Naive thymus-derived CD4-positive, alpha-beta T cell (primary cell): Measurements from ENCODE around the gene BATF3. TPM values are rescaled to one million over a fixed set of nuclear protein-coding genes. Genes with fewer than 3 reads are reported as not detected.
A peak's percentile ranks its signal among the peaks of the same experiment; 100 is the strongest.
"Not testable (repeated sequence)": the region's sequence is repeated elsewhere in the genome, so short reads cannot be mapped to it uniquely, and the experiment has no call there.

Source experiments
- ATAC-seq: fragments of 150-1000 bp; cut with Tn5 transposase; 2 replicates; pipeline ENCODE4 v1.10.0; 2021; ENCODE audit warnings: mild to moderate bottlenecking, moderate library complexity
- CTCF ChIA-PET: fragments of 350-600 bp; sonication (Branson Sonifier 250); formaldehyde crosslinking; loops from one replicate; lab custom pipeline; 2021; ENCODE audit warnings: antibody characterized with exemption; lab: Charles Lee
- POLR2A ChIA-PET: fragments of 350-600 bp; sonication (Branson Sonifier 250); formaldehyde crosslinking; loops from one replicate; lab custom pipeline; 2021; ENCODE audit warnings: antibody characterized with exemption, inconsistent platforms; lab: Charles Lee
- DNase-seq, 9 donors: peaks; one replicate each; pipeline versions ENCODE4 v3.0.0 to v3.0.0-alpha.2; 2020 to 2022; ENCODE audit warnings: mixed read lengths in 1 of 9
- H3K27ac ChIP-seq: one replicate; pipeline ENCODE4 v1.7.0; 2013; ENCODE audit warnings: mild to moderate bottlenecking, low read depth, low read length, moderate library complexity
- H3K27me3 ChIP-seq, 2 donors: one replicate each; pipeline ENCODE4 v1.7.0; 2013; ENCODE audit warnings: low read length in 2 of 2, mild to moderate bottlenecking in 2 of 2, moderate library complexity in 2 of 2; ENCODE audit not compliant: control insufficient read depth in 2 of 2, insufficient read depth in 2 of 2
- H3K36me3 ChIP-seq, 3 experiments: 1 replicate in 2 of 3; 2 replicates in 1 of 3; pipeline ENCODE4 v1.7.0; 2013; ENCODE audit warnings: low read length in 3 of 3, mild to moderate bottlenecking in 3 of 3, moderate library complexity in 1 of 3; ENCODE audit not compliant: insufficient read depth in 3 of 3, control insufficient read depth in 2 of 3
- H3K4me1 ChIP-seq, 2 donors: one replicate each; pipeline ENCODE4 v1.7.0; 2013; ENCODE audit warnings: low read length in 2 of 2, mild to moderate bottlenecking in 2 of 2, moderate library complexity in 1 of 2; ENCODE audit not compliant: control insufficient read depth in 2 of 2, insufficient read depth in 2 of 2
- H3K4me3 ChIP-seq: 2 replicates; pipeline ENCODE4 v1.7.0; 2013; ENCODE audit warnings: mild to moderate bottlenecking, low read length
- H3K9me3 ChIP-seq, 3 experiments: 1 replicate in 2 of 3; 2 replicates in 1 of 3; pipeline ENCODE4 v1.7.0; 2013; ENCODE audit warnings: low read length in 3 of 3; ENCODE audit not compliant: control insufficient read depth in 2 of 3
- H3K27ac Mint-ChIP-seq, 9 donors: one replicate each; pipeline ENCODE4 v1.8.0; 2020 to 2022; ENCODE audit warnings: mixed read lengths in 9 of 9, mild to moderate bottlenecking in 8 of 9, moderate library complexity in 5 of 9, inconsistent platforms in 2 of 9
- H3K27me3 Mint-ChIP-seq, 5 donors: one replicate each; pipeline ENCODE4 v1.8.0; 2021 to 2022; ENCODE audit warnings: mixed read lengths in 5 of 5, mild to moderate bottlenecking in 1 of 5
- H3K36me3 Mint-ChIP-seq, 5 donors: one replicate each; pipeline ENCODE4 v1.8.0; 2020 to 2022; ENCODE audit warnings: mixed read lengths in 5 of 5, mild to moderate bottlenecking in 3 of 5, inconsistent platforms in 1 of 5
- H3K4me1 Mint-ChIP-seq, 7 donors: one replicate each; pipeline ENCODE4 v1.8.0; 2020 to 2022; ENCODE audit warnings: mixed read lengths in 7 of 7, mild to moderate bottlenecking in 3 of 7, inconsistent platforms in 1 of 7
- H3K4me3 Mint-ChIP-seq, 10 donors: one replicate each; pipeline ENCODE4 v1.8.0; 2020 to 2022; ENCODE audit warnings: mild to moderate bottlenecking in 10 of 10, mixed read lengths in 10 of 10, moderate library complexity in 6 of 10, inconsistent platforms in 2 of 10
- H3K9me3 Mint-ChIP-seq, 11 donors: one replicate each; pipeline ENCODE4 v1.8.0; 2020 to 2022; ENCODE audit warnings: mixed read lengths in 11 of 11, mild to moderate bottlenecking in 4 of 11, inconsistent platforms in 1 of 11, moderate library complexity in 1 of 11
- intact Hi-C, 2 donors: fragments of 100-400 bp; cut with micrococcal nuclease; formaldehyde crosslinking; loops; one replicate each; pipeline ENCODE4 v1.15.1; 2023
- polyA plus RNA-seq, 2 donors: library from polyadenylated mRNA; unstranded; fragments of 300-500 nt; fragmentation: Illumina TruSeq; gene quantifications; one replicate each; pipeline ENCODE4 v1.2.3, GENCODE V29; 2021
- total RNA-seq, 6 experiments: library from RNA in 5 of 6; stranded (reverse) in 5 of 6; gene quantifications; 1 replicate in 5 of 6; 2 replicates in 1 of 6; pipeline ENCODE4 v1.2.3 and lab custom pipeline; 2021 to 2026

The BATF3 gene
- total and polyA plus RNA-seq, 7 experiments from 2014 or later, result 0.27 to 40.2 (median 1.1) TPM

DNA sequence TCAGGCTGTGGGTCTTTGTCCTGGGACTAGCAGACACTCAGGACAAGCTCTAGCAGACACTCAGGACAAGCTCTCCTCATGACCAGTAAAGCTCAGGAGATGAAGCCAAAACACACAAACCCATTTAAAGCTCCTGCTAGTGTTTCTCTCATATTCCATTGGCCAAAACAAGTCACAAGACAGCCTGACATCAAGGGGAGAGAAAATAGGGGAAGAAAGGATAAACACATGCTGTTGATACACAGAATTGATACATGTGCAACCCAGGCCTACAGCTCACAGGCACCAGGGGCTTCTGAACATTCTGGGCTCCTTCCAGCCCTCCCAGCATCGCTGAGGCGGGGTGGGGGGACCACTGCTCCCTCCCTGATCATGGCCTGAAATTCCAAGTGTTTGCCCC is 55.8 kb downstream of the BATF3 start:
- ChIA-PET POLR2A (no interaction called here), CTCF (no interaction called here)
- Histone ChIP-seq H3K4me3 (no peak overlapping the region), H3K36me3 (no peaks in the 10 kb centered on the region), H3K4me1 (no peaks in the 10 kb centered on the region), H3K9me3 (no peaks in the 10 kb centered on the region), H3K27ac (no peak overlapping the region), H3K27me3 (no peaks in the 10 kb centered on the region)
- peaks cover 0 to 10% (median under 1%) of the 10 kb centered on the region in 11 donors for H3K9me3 Mint-ChIP-seq
- H3K27ac Mint-ChIP-seq, result no peak overlapping the region
- no peak for ATAC-seq
- H3K4me3 Mint-ChIP-seq, result no peak overlapping the region
- H3K27me3 Mint-ChIP-seq, result peaks cover 0 to 44% (median 14%) of the 10 kb centered on the region in 5 donors
- H3K36me3 Mint-ChIP-seq, result peaks cover 0 to 6% (median 0%) of the 10 kb centered on the region in 5 donors
- peaks cover 0 to 1% (median 0%) of the 10 kb centered on the region in 7 donors for H3K4me1 Mint-ChIP-seq
- no peak for DNase-seq
- intact Hi-C loops, result no loop called here

DNA sequence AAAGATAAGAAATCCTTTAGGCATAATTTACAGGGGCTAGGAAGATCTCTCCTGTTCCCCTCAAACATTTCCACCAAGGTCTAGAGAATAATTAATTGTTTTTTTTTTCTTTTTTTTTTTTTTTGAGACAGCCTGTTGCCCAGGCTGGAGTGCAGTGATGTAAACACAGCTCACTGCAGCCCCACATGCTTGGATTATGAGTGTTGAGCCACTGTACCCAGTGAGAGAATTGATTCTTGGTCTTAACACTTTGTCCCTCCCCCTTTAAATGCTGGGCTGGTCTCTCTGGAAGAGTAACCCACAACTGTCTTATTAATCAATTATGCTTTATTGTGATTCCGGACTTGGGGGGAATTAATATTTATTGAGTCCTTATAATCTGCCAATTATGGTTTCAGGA is 57.7 kb downstream of the BATF3 start:
- Mint-ChIP-seq H3K9me3 (peaks cover 0 to 10% (median 1%) of the 10 kb centered on the region in 11 donors), H3K36me3 (peaks cover 0 to 6% (median 0%) of the 10 kb centered on the region in 5 donors)

DNA sequence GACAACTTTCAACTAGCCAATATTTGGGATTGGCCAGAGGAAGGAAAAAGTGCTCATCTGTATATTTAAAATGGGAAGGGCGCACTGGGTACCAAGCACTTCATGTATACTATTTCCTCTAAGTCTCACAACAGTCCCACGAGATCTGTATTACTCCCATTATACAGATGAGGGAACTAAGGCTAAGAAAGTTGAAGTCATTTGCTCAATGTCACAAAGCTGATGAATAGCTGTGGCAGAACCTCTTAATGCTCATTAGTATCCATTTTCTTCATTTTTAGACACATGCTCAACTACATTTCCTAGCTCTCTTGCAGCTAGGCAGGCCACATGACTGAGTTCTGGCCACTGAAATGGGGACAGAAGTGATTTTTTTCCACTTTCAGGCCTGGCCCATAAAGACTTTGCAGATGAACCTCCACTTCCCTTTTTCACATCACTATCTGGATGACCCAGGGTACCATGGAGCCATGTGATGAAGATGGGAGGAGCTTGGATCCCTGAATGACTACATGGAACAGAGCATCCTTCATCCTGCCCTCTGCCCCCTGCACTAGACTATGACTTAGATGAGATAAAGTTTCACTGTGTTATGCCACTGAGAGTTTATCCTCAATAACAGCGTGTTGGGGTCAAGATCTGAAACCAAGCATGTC is 59.3 kb downstream of the BATF3 start:
- no peak overlapping the region for H3K4me3 ChIP-seq
- intact Hi-C loops, result no loop called here
- Mint-ChIP-seq H3K9me3 (peaks cover 0 to 10% (median 1%) of the 10 kb centered on the region in 11 donors), H3K4me3 (no peak overlapping the region), H3K27me3 (peaks cover 0 to 33% (median 16%) of the 10 kb centered on the region in 5 donors), H3K27ac (no peak overlapping the region), H3K36me3 (peaks cover 0 to 6% (median 0%) of the 10 kb centered on the region in 5 donors), H3K4me1 (peaks cover 14 to 33% (median 24%) of the 10 kb centered on the region in 7 donors)
- POLR2A ChIA-PET, result no interaction called here
- H3K27me3 ChIP-seq, result no peaks in the 10 kb centered on the region
- ATAC-seq (no peak), DNase-seq (no peak)
- no peaks in the 10 kb centered on the region for H3K36me3 ChIP-seq
- H3K9me3 ChIP-seq, result no peaks in the 10 kb centered on the region
- no peak overlapping the region for H3K27ac ChIP-seq
- CTCF ChIA-PET, result interaction anchor here (1.6 kb wide), 1 partner anchor 25 kb away, joined by 3 read pairs; no protein-coding TSS in a partner anchor
- peaks cover 10 to 19% of the 10 kb centered on the region in 2 donors for H3K4me1 ChIP-seq

More for the DNA sequence above, 57.7 kb downstream of the BATF3 start:
- Mint-ChIP-seq H3K27me3 (peaks cover 0 to 39% (median 16%) of the 10 kb centered on the region in 5 donors), H3K4me1 (peaks cover 8 to 17% (median 9%) of the 10 kb centered on the region in 7 donors), H3K4me3 (no peak overlapping the region), H3K27ac (no peak overlapping the region)
- H3K4me1 ChIP-seq, result peaks cover 3 to 4% of the 10 kb centered on the region in 2 donors
- H3K9me3 ChIP-seq, result no peaks in the 10 kb centered on the region
- H3K27ac ChIP-seq, result no peak overlapping the region
- DNase-seq (no peak), ATAC-seq (no peak)
- POLR2A ChIA-PET, result no interaction called here
- intact Hi-C loops, result no loop called here
- CTCF ChIA-PET, result interaction anchor here (0.6 kb wide), 1 partner anchor 165 kb away, joined by 3 read pairs; no protein-coding TSS in a partner anchor
- no peaks in the 10 kb centered on the region for H3K27me3 ChIP-seq
- H3K36me3 ChIP-seq, result no peaks in the 10 kb centered on the region
- no peak overlapping the region for H3K4me3 ChIP-seq

DNA sequence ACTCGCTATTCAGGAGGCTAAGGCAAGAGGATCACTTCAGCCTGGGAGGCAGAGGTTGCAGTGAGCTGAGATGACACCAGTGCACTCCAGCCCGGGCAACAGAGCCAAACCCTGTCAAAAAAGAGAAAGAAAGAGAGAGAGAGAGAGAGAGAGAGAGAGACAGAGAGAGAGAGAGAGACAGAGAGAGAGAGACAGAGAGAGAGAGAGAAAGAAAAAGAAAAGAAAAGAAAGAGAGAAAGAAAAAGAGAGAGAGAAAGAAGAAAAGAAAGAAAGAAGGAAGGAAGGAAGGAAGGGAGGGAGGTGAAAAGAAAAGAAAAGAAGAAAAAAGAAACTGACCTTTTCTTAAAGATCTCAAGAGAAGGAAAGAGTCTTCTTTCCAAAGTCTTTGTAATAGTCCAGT is 60.1 kb downstream of the BATF3 start:
- POLR2A ChIA-PET, H3K27ac Mint-ChIP-seq, H3K27me3 ChIP-seq, H3K9me3 ChIP-seq, DNase-seq, intact Hi-C loops, H3K9me3 Mint-ChIP-seq, H3K36me3 Mint-ChIP-seq, H3K27ac ChIP-seq, H3K4me3 Mint-ChIP-seq, H3K36me3 ChIP-seq, H3K4me3 ChIP-seq, ATAC-seq: not testable (repeated sequence)
- CTCF ChIA-PET, result interaction anchor here (1.6 kb wide), 1 partner anchor 25 kb away, joined by 3 read pairs; no protein-coding TSS in a partner anchor
- peaks cover 17 to 42% (median 30%) of the 10 kb centered on the region in 7 donors for H3K4me1 Mint-ChIP-seq
- H3K27me3 Mint-ChIP-seq, result peaks cover 0 to 31% (median 16%) of the 10 kb centered on the region in 5 donors
- H3K4me1 ChIP-seq, result peaks cover 10 to 22% of the 10 kb centered on the region in 2 donors

DNA sequence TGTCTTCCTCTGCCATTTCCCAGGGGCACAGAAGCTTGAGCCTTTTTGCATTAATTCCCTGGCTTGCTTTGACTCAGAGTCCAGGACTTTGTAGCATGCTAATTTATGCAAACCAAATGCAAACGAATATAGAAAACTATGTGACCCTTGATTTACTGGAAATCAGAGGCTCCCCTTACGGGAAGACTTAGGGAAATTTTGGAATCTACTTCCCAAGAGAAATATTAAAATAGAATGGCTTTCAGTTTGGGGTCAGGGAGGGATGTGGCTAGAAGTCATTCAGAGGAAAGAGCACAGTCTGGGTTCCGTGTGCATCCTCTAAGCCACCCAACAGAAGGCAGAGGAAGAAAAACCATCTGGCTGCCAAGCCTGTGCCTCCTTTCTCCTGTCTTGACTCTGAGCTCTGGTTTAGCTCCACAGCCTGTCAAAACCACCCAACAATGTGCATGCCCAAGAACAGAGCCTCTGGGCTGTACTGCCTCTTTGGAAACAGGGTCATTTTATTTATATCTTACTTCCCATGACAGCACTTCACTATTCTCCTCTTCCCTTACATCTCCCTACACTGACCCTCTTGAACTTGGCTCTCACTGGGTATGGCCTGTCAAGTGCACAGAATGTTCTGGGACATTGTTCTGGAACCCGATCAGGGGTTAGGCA is 61.0 kb downstream of the BATF3 start:
- Histone ChIP-seq H3K27ac (no peak overlapping the region), H3K27me3 (no peaks in the 10 kb centered on the region), H3K4me1 (peaks cover 10 to 22% of the 10 kb centered on the region in 2 donors), H3K4me3 (no peak overlapping the region), H3K9me3 (no peaks in the 10 kb centered on the region), H3K36me3 (no peaks in the 10 kb centered on the region)
- peaks cover 0 to 31% (median 16%) of the 10 kb centered on the region in 5 donors for H3K27me3 Mint-ChIP-seq
- peaks cover 0 to 10% (median 4%) of the 10 kb centered on the region in 5 donors for H3K36me3 Mint-ChIP-seq
- peaks cover 17 to 45% (median 30%) of the 10 kb centered on the region in 7 donors for H3K4me1 Mint-ChIP-seq
- H3K9me3 Mint-ChIP-seq, result peaks cover 0 to 15% (median 5%) of the 10 kb centered on the region in 11 donors
- H3K4me3 Mint-ChIP-seq, result peak overlapping the region in 1 of 10 donors; percentile 50
- ChIA-PET POLR2A (no interaction called here), CTCF (no interaction called here)
- ATAC-seq (no peak), DNase-seq (no peak)
- H3K27ac Mint-ChIP-seq, result peak overlapping the region in 5 of 9 donors; percentile 15 to 74 (median 67)
- intact Hi-C loops, result no loop called here

DNA sequence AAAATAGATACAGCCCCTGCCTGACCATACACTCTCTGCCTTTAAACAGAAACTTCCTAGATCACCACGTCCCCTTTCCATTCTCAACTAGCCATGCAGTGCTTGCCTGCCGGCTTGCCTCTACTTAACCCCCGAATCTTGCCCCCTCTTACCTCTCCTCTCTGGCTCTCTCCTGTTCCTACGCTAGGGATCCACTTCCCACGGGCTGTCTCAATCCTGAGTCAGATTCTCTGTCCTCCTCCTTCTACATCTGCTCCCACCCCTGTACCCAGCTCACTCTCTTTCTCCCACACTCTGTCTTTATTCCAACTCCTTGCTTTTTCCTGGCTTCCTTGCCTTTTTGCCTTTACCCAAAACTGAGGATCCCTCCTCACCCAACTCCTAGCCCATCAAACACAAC is 61.7 kb downstream of the BATF3 start:
- H3K27me3 ChIP-seq, result no peaks in the 10 kb centered on the region
- no peaks in the 10 kb centered on the region for H3K36me3 ChIP-seq
- peak overlapping the region in 2 of 10 donors; percentile 32 to 50 for H3K4me3 Mint-ChIP-seq
- H3K9me3 ChIP-seq, result no peaks in the 10 kb centered on the region
- CTCF ChIA-PET, result no interaction called here
- H3K4me1 ChIP-seq, result peaks cover 10 to 22% of the 10 kb centered on the region in 2 donors
- intact Hi-C loops, result no loop called here
- peaks cover 0 to 10% (median 4%) of the 10 kb centered on the region in 5 donors for H3K36me3 Mint-ChIP-seq
- H3K27ac Mint-ChIP-seq, result peak overlapping the region in 7 of 9 donors; percentile 15 to 74 (median 66)
- H3K27ac ChIP-seq, result no peak overlapping the region
- peaks cover 0 to 15% (median 5%) of the 10 kb centered on the region in 11 donors for H3K9me3 Mint-ChIP-seq
- POLR2A ChIA-PET, result no interaction called here
- H3K27me3 Mint-ChIP-seq, result peaks cover 0 to 31% (median 16%) of the 10 kb centered on the region in 5 donors
- no peak for DNase-seq
- H3K4me1 Mint-ChIP-seq, result peaks cover 17 to 47% (median 30%) of the 10 kb centered on the region in 7 donors
- no peak overlapping the region for H3K4me3 ChIP-seq
- no peak for ATAC-seq
